Keratinocyte (primary cell): ENCODE results near the gene UCP2. TPM values are rescaled to one million over a fixed set of nuclear protein-coding genes. Genes with fewer than 3 reads are reported as not detected.

ENCODE experiments used
- DNase-seq: peaks from one replicate; pipeline ENCODE4 v3.0.0-alpha.2; 2011; ENCODE audit warnings: low read depth, missing footprints, low spot score
- FAIRE-seq: peaks from 2 replicates; lab custom pipeline; 2011; peaks lifted over from hg19 to GRCh38; lab: Jason Lieb, UNC
- H2AFZ ChIP-seq: 2 replicates; pipeline ENCODE4 v1.6.0; 2012; ENCODE audit warnings: low read length, control low read depth, inconsistent platforms; ENCODE audit not compliant: control insufficient read depth
- H3K27ac ChIP-seq: 2 replicates; pipeline ENCODE4 v1.5.1; 2011; ENCODE audit warnings: low read length; ENCODE audit not compliant: control insufficient read depth, insufficient read depth
- H3K27me3 ChIP-seq: 3 replicates; pipeline ENCODE4 v1.6.0; 2011; ENCODE audit warnings: low read length; ENCODE audit not compliant: control insufficient read depth, insufficient read depth; ENCODE audit errors: extremely low read depth
- H3K36me3 ChIP-seq, 2 experiments: 2 replicates in 1 of 2; 3 replicates in 1 of 2; pipeline ENCODE4 v1.5.1; 2011; ENCODE audit warnings: low read length in 2 of 2, mild to moderate bottlenecking in 1 of 2; ENCODE audit not compliant: control insufficient read depth in 2 of 2, insufficient read depth in 2 of 2; ENCODE audit errors: extremely low read depth in 1 of 2
- H3K4me1 ChIP-seq: 3 replicates; pipeline ENCODE4 v1.5.1; 2011; ENCODE audit warnings: low read length; ENCODE audit not compliant: control insufficient read depth, insufficient read depth; ENCODE audit errors: extremely low read depth
- H3K4me2 ChIP-seq: 3 replicates; pipeline ENCODE4 v1.6.0; 2011; ENCODE audit warnings: low read depth, low read length; ENCODE audit not compliant: control insufficient read depth, insufficient read depth; ENCODE audit errors: extremely low read depth
- H3K4me3 ChIP-seq, 3 experiments: fragments of 200-600 bp in 1 of 3; sonication (generic) in 1 of 3; 2 replicates in 2 of 3; 3 replicates in 1 of 3; pipeline ENCODE4 v1.5.1; 2011 to 2016; ENCODE audit warnings: low read length in 3 of 3, mild to moderate bottlenecking in 3 of 3, control low read depth in 2 of 3, inconsistent platforms in 1 of 3, low read depth in 1 of 3, mixed read lengths in 1 of 3, mixed run types in 1 of 3, moderate library complexity in 1 of 3; ENCODE audit not compliant: control insufficient read depth in 2 of 3, insufficient read depth in 2 of 3; ENCODE audit errors: extremely low read depth in 1 of 3
- H3K79me2 ChIP-seq: 2 replicates; pipeline ENCODE4 v1.6.0; 2012; ENCODE audit warnings: low read length; ENCODE audit not compliant: control insufficient read depth, insufficient read depth
- H3K9ac ChIP-seq: 3 replicates; pipeline ENCODE4 v1.6.0; 2011; ENCODE audit warnings: low read length; ENCODE audit not compliant: control insufficient read depth, insufficient read depth; ENCODE audit errors: extremely low read depth
- H3K9me1 ChIP-seq: 3 replicates; pipeline ENCODE4 v1.6.0; 2011; ENCODE audit warnings: low read length; ENCODE audit not compliant: control insufficient read depth, insufficient read depth; ENCODE audit errors: extremely low read depth
- H3K9me3 ChIP-seq: 2 replicates; pipeline ENCODE4 v1.5.1; 2012; ENCODE audit warnings: low read depth, low read length; ENCODE audit not compliant: control insufficient read depth
- H4K20me1 ChIP-seq: 3 replicates; pipeline ENCODE4 v1.6.0; 2011; ENCODE audit warnings: low read length; ENCODE audit not compliant: control insufficient read depth, insufficient read depth; ENCODE audit errors: extremely low read depth
- CTCF ChIP-seq, 3 experiments: IDR thresholded peaks in 1 of 3; conservative IDR thresholded peaks in 1 of 3; optimal IDR thresholded peaks in 1 of 3; 2 replicates in 2 of 3; 3 replicates in 1 of 3; pipeline versions ENCODE3 to v1.5.1; 2011; ENCODE audit warnings: low read length in 3 of 3, mild to moderate bottlenecking in 3 of 3, moderate library complexity in 2 of 3, control low read depth in 1 of 3, inconsistent platforms in 1 of 3; ENCODE audit not compliant: insufficient read depth in 2 of 3; ENCODE audit errors: extremely low read depth in 1 of 3
- EZH2 ChIP-seq: IDR thresholded peaks from one replicate; pipeline ENCODE4 v1.6.1; 2012; ENCODE audit warnings: inconsistent platforms, mild to moderate bottlenecking, low read length, moderate library complexity
- dilution Hi-C: fragments of 300-500 bp; cut with MboI; formaldehyde crosslinking; loops from one replicate; pipeline ENCODE4 v1.7.0; 2020; ENCODE audit warnings: low sequenced_read_pairs; ENCODE audit not compliant: extremely low pct_ligation_motif_present
- polyA plus RNA-seq, 5 experiments: library from polyadenylated mRNA; depleted of rRNA in 3 of 5; stranded (reverse) in 3 of 5; stranded (forward) in 1 of 5; unstranded in 1 of 5; fragments of >200 nt; gene quantifications; 1 replicate in 1 of 5; 2 replicates in 3 of 5; 3 replicates in 1 of 5; pipeline versions ENCODE4 v1.2.1 to v1.2.3, GENCODE V29; 2011 to 2012; ENCODE audit warnings: missing spikeins in 2 of 5, low read depth in 1 of 5, low replicate concordance in 1 of 5

Gene UCP2
- polyA plus RNA-seq, 1 donor (not counting 4 experiments of a cell fraction or from before 2014, with no cell fraction given): 1.1 TPM

- Histone ChIP-seq H3K4me3 (no peak overlapping the region), H4K20me1 (no peaks in the 10 kb centered on the region), H3K27me3 (no peaks in the 10 kb centered on the region), H3K4me2 (no peak overlapping the region), H2AFZ (no peak overlapping the region), H3K79me2 (no peaks in the 10 kb centered on the region), H3K4me1 (no peaks in the 10 kb centered on the region), H3K36me3 (no peaks in the 10 kb centered on the region), H3K9me3 (no peaks in the 10 kb centered on the region), H3K9me1 (no peaks in the 10 kb centered on the region), H3K27ac (no peak overlapping the region), H3K9ac (no peak overlapping the region)
- dilution Hi-C loops: no loop called here
- DNase-seq: no peak
- no peak for FAIRE-seq
- TF ChIP-seq CTCF (optimal IDR thresholded peaks at IDR 0.05 in 1 of 3, IDR thresholded peaks at IDR 0.05 in 1 of 3, conservative IDR thresholded peaks at IDR 0.05 in 1 of 3; ENCODE audit: extremely low read depth in 1 of 3, insufficient read depth in 2 of 3, low read length in 3 of 3): no peak
- no peak for TF ChIP-seq EZH2
Observed at GRCh38 chr11:73995247-73995646, 12.6 kb upstream of the UCP2 start.

DNA sequence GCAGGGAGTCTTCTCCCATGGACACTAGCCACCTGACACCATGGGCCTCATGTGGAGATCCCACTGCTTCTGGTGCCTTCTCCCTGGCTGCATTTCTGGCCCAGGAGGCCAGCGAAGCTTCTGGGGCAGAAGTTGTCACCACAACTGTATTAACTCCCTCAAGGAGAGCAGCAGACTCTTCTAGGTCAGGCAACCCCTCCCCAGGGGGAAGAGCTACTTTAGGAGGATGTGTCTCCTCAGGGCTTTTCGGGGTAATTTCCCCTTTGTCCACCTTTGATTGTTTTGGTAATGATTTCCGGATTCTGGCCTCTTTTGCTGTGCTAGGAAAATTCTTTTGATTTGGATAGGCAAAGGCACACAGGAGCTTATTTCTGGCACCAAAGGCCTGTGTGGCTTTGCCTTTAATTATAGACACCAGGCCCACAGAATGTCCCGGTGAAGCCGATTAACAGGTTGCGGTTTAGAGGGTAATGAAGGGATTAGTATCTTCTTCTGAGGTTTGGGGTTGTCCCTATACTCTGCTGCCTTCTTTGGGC lies 8.9 kb upstream of the UCP2 start:
- H3K27me3 ChIP-seq: no peaks in the 10 kb centered on the region
- H3K4me2 ChIP-seq: no peak overlapping the region
- H3K79me2 ChIP-seq: no peaks in the 10 kb centered on the region
- no peak overlapping the region for H2AFZ ChIP-seq
- TF ChIP-seq EZH2: no peak
- no peak for TF ChIP-seq CTCF (optimal IDR thresholded peaks at IDR 0.05 in 1 of 3, IDR thresholded peaks at IDR 0.05 in 1 of 3, conservative IDR thresholded peaks at IDR 0.05 in 1 of 3; ENCODE audit: extremely low read depth in 1 of 3, insufficient read depth in 2 of 3, low read length in 3 of 3)
- H3K4me3 ChIP-seq: no peak overlapping the region
- no peaks in the 10 kb centered on the region for H3K9me3 ChIP-seq
- no peak for FAIRE-seq
- H4K20me1 ChIP-seq: no peaks in the 10 kb centered on the region
- DNase-seq: no peak
- no peak overlapping the region for H3K9ac ChIP-seq
- H3K9me1 ChIP-seq: no peaks in the 10 kb centered on the region
- no peaks in the 10 kb centered on the region for H3K36me3 ChIP-seq
- no peaks in the 10 kb centered on the region for H3K4me1 ChIP-seq
- dilution Hi-C loops: no loop called here
- H3K27ac ChIP-seq: no peak overlapping the region
